Peyer's patch (tissue), 4 donors: ENCODE data around the gene SMIM26. TPM values are rescaled to one million over a fixed set of nuclear protein-coding genes. Genes with fewer than 3 reads are reported as not detected.

Experiments
- small RNA-seq, 2 donors: library from RNA; depleted of rRNA; stranded (forward); fragments of <200 nt; gene quantifications; one replicate each; pipeline ENCODE3, GENCODE V24; 2016
- total RNA-seq, 4 donors: library from RNA; depleted of rRNA; stranded (reverse); fragments of >200 nt; gene quantifications; one replicate each; pipeline ENCODE4 v1.1.0, GENCODE V29; 2016

The SMIM26 gene
- total RNA-seq, 4 donors from 2014 or later, result 19.8 to 72.9 (median 61.8) TPM

Small RNA genes within 50 kb of the gene (small RNA-seq; reads per million reads assigned to genes)
- 0 reads per million in 2 donors for gene RN7SL638P
- gene RNU6ATAC34P, result 0 reads per million in 2 donors

Other genes starting within 250 kb of the SMIM26 start
- gene DZANK1, start 100.4 kb upstream of the SMIM26 start, total RNA-seq, result 1 to 10 TPM; 1.6 to 5.0 (median 2.1) TPM
- 1 to 10 TPM; 7.4 to 9.9 (median 8.6) TPM for gene POLR3F, start 100.0 kb upstream of the SMIM26 start, total RNA-seq
- 10 to 100 TPM in 3 of 4 donors, 1 to 10 TPM in 1; 6.2 to 14.9 (median 12.8) TPM for gene RBBP9, start 70.2 kb upstream of the SMIM26 start, total RNA-seq
- 10 to 100 TPM; 31.3 to 43.7 (median 36.0) TPM for gene SEC23B, start 59.5 kb upstream of the SMIM26 start, total RNA-seq
- 10 to 100 TPM in 2 of 4 donors, 1 to 10 TPM in 2; 6.0 to 18.8 (median 10.2) TPM for gene DTD1, start 20.6 kb downstream of the SMIM26 start, total RNA-seq
- not detected for gene SCP2D1, start 246.4 kb downstream of the SMIM26 start, total RNA-seq